HepG2 (cell line): ENCODE measurements around the gene PARVA. TPM values are rescaled to one million over a fixed set of nuclear protein-coding genes. Genes with fewer than 3 reads are reported as not detected.

ENCODE experiments used
- ATF7-NPFF ChIP-seq: sonication (generic); formaldehyde crosslinking; IDR thresholded peaks from 2 replicates; pipeline ENCODE4 v1.8.1; 2023; ENCODE audit warnings: mild to moderate bottlenecking, low read depth, missing genetic modification reagents, moderate library complexity
- CHD4 ChIP-seq: fragments of 200-600 bp; sonication (generic); IDR thresholded peaks from 2 replicates; pipeline ENCODE4 v1.7.0; 2017; ENCODE audit warnings: mild to moderate bottlenecking, low read length, borderline replicate concordance
- FOXK1 ChIP-seq: sonication (generic); formaldehyde crosslinking; IDR thresholded peaks from 2 replicates; pipeline ENCODE4 v1.4.0; 2020; ENCODE audit warnings: low read depth, missing genetic modification reagents, borderline replicate concordance
- IRF2 ChIP-seq: IDR thresholded peaks from 2 replicates; pipeline ENCODE4 v1.6.1; 2018; ENCODE audit warnings: missing genetic modification reagents, missing compliant biosample characterization
- PRMT3 ChIP-seq: sonication (generic); formaldehyde crosslinking; IDR thresholded peaks from 2 replicates; pipeline ENCODE4 v1.8.1; 2022; ENCODE audit warnings: low read depth, mild to moderate bottlenecking, moderate library complexity, missing genetic modification reagents, borderline replicate concordance
- RBM22 ChIP-seq: fragments of 200-400 bp; formaldehyde crosslinking; optimal IDR thresholded peaks from 2 replicates; pipeline ENCODE3; 2017; ENCODE audit warnings: mild to moderate bottlenecking, low read length, moderate library complexity
- RNF2 ChIP-seq: fragments of 450-650 bp; conservative IDR thresholded peaks from 2 replicates; pipeline ENCODE4 v1.6.1; 2016; ENCODE audit warnings: low read depth
- SALL1 ChIP-seq: sonication (generic); formaldehyde crosslinking; IDR thresholded peaks from 2 replicates; pipeline ENCODE4 v1.8.0; 2022; ENCODE audit warnings: mild to moderate bottlenecking, missing genetic modification reagents
- SKI ChIP-seq: fragments of 450-650 bp; IDR thresholded peaks from one replicate; pipeline ENCODE4 v1.6.1; 2018; ENCODE audit warnings: mild to moderate bottlenecking; ENCODE audit not compliant: partially characterized antibody
- SNAPC2 ChIP-seq: sonication (generic); formaldehyde crosslinking; IDR thresholded peaks from 2 replicates; pipeline ENCODE4 v1.8.1; 2022; ENCODE audit warnings: mild to moderate bottlenecking, missing genetic modification reagents
- STAG1 ChIP-seq: sonication (generic); formaldehyde crosslinking; IDR thresholded peaks from 2 replicates; pipeline ENCODE4 v1.4.0; 2020; ENCODE audit warnings: missing genetic modification reagents
- TEAD3 ChIP-seq: optimal IDR thresholded peaks from 2 replicates; pipeline ENCODE3; 2016; ENCODE audit warnings: borderline replicate concordance
- ZBTB20 ChIP-seq: sonication (generic); formaldehyde crosslinking; IDR thresholded peaks from 2 replicates; pipeline ENCODE4 v1.8.1; 2023; ENCODE audit warnings: missing genetic modification reagents, low read depth, mild to moderate bottlenecking, borderline replicate concordance
- ZNF460 ChIP-seq: sonication (generic); formaldehyde crosslinking; IDR thresholded peaks from 2 replicates; pipeline ENCODE4 v1.5.1; 2020; ENCODE audit warnings: missing genetic modification reagents, mild to moderate bottlenecking, borderline replicate concordance
- ZNF652 ChIP-seq: IDR thresholded peaks from 2 replicates; pipeline ENCODE4 v1.6.1; 2016; ENCODE audit warnings: low read depth, borderline replicate concordance
- polyA plus RNA-seq, 8 experiments: library from polyadenylated mRNA; depleted of rRNA in 3 of 8; stranded (reverse) in 7 of 8; unstranded in 1 of 8; fragments of >200 nt; fragmentation: Illumina TruSeq in 4 of 8; extraction: Trizol in 4 of 8; gene quantifications; 2 replicates each; pipeline versions ENCODE4 v1.2.1 to v1.2.3, GENCODE V29; 2011 to 2016; ENCODE audit warnings: low read depth in 4 of 8, missing spikeins in 1 of 8, mixed read lengths in 1 of 8; ENCODE audit not compliant: insufficient read depth in 1 of 8
- total RNA-seq, 5 experiments: library from RNA; depleted of rRNA; stranded (reverse); fragments of >200 nt; fragmentation: Illumina TruSeq; extraction: Trizol; gene quantifications; 2 replicates each; pipeline ENCODE4 v1.2.3, GENCODE V29; 2016; ENCODE audit warnings: low read depth in 1 of 5
- TF ChIP-seq, protein P1 (sequence below), 2 experiments: sonication (generic) in 1 of 2; formaldehyde crosslinking in 1 of 2; IDR thresholded peaks; 2 replicates each; pipeline versions ENCODE4 v1.4.0 to v1.6.1; 2016 to 2020; ENCODE audit warnings: borderline replicate concordance in 1 of 2, low read depth in 1 of 2, mild to moderate bottlenecking in 1 of 2, missing genetic modification reagents in 1 of 2
- TF ChIP-seq, protein P2 (sequence below): sonication (generic); formaldehyde crosslinking; IDR thresholded peaks from 2 replicates; pipeline ENCODE4 v1.5.1; 2020; ENCODE audit warnings: mild to moderate bottlenecking, missing genetic modification reagents, borderline replicate concordance
- TF ChIP-seq, protein P3 (sequence below): sonication (generic); formaldehyde crosslinking; IDR thresholded peaks from 2 replicates; pipeline ENCODE4 v1.9.0; 2021; ENCODE audit warnings: missing genetic modification reagents, mild to moderate bottlenecking, borderline replicate concordance

Gene PARVA
- total and polyA plus RNA-seq, 2 of the 13 experiments (the other 11 are each of a cell fraction or from before 2014, with no cell fraction given), result 5.9 to 9.1 TPM

DNA sequence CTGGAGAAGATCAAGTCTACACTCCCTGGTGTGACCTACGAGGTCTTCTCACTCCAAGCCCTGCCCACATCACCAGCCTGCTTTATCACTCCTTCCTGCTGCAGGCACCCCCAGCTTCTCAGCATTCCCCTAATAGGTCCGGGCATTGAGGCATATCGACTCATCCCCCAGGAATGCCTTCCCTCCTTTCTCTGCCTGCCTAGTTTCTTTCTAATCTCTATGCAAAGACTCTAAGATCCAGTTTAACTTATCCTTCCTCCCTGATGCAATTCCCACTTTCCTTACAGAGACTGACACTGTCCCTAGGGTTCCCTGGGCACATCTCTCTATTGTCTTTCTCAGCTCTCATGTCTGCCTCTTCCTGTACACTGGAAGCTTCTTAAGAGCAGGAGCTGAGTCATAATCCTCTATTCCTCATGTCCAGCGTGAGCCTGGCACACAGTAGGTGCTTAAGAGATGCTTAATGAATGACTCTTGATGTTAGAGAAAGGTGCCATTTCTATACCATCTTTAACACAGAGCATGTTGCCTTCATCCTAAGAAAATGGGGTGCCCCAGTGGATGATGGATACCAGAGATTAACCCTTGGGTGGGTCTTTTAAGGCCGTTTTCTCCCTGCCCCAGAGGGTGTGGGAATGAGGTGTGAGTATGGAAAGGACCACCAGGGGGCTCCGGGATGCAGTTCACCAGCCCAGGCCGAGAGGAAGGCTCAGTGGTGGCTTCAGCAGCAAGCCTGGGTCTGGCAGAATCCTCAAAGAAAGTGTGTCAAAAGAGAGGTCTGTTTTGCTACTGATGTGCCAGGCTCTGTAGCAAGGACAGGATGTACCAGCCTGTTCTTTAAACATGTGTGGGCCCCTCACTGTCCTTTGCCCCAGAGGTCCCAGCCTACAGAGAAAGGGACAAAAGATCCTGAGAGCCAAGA lies 34.7 kb downstream of the PARVA start (continued):
- peak; percentile 54 for TF ChIP-seq TEAD3 (CRISPR knock-in tag)
- no peak for TF ChIP-seq SALL1 (CRISPR knock-in tag)
- TF ChIP-seq RNF2, result no peak
- TF ChIP-seq, protein P1, sequence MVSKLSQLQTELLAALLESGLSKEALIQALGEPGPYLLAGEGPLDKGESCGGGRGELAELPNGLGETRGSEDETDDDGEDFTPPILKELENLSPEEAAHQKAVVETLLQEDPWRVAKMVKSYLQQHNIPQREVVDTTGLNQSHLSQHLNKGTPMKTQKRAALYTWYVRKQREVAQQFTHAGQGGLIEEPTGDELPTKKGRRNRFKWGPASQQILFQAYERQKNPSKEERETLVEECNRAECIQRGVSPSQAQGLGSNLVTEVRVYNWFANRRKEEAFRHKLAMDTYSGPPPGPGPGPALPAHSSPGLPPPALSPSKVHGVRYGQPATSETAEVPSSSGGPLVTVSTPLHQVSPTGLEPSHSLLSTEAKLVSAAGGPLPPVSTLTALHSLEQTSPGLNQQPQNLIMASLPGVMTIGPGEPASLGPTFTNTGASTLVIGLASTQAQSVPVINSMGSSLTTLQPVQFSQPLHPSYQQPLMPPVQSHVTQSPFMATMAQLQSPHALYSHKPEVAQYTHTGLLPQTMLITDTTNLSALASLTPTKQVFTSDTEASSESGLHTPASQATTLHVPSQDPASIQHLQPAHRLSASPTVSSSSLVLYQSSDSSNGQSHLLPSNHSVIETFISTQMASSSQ (IDR thresholded peaks at IDR 0.05; ENCODE audit: low read depth), result no peak
- TF ChIP-seq, protein P1 (CRISPR knock-in tag; IDR thresholded peaks at IDR 0.05; ENCODE audit: borderline replicate concordance), result no peak
- no peak for TF ChIP-seq FOXK1 (CRISPR knock-in tag)
- TF ChIP-seq SNAPC2, result no peak
- TF ChIP-seq ZNF460 (CRISPR knock-in tag), result no peak
- TF ChIP-seq, protein P2, sequence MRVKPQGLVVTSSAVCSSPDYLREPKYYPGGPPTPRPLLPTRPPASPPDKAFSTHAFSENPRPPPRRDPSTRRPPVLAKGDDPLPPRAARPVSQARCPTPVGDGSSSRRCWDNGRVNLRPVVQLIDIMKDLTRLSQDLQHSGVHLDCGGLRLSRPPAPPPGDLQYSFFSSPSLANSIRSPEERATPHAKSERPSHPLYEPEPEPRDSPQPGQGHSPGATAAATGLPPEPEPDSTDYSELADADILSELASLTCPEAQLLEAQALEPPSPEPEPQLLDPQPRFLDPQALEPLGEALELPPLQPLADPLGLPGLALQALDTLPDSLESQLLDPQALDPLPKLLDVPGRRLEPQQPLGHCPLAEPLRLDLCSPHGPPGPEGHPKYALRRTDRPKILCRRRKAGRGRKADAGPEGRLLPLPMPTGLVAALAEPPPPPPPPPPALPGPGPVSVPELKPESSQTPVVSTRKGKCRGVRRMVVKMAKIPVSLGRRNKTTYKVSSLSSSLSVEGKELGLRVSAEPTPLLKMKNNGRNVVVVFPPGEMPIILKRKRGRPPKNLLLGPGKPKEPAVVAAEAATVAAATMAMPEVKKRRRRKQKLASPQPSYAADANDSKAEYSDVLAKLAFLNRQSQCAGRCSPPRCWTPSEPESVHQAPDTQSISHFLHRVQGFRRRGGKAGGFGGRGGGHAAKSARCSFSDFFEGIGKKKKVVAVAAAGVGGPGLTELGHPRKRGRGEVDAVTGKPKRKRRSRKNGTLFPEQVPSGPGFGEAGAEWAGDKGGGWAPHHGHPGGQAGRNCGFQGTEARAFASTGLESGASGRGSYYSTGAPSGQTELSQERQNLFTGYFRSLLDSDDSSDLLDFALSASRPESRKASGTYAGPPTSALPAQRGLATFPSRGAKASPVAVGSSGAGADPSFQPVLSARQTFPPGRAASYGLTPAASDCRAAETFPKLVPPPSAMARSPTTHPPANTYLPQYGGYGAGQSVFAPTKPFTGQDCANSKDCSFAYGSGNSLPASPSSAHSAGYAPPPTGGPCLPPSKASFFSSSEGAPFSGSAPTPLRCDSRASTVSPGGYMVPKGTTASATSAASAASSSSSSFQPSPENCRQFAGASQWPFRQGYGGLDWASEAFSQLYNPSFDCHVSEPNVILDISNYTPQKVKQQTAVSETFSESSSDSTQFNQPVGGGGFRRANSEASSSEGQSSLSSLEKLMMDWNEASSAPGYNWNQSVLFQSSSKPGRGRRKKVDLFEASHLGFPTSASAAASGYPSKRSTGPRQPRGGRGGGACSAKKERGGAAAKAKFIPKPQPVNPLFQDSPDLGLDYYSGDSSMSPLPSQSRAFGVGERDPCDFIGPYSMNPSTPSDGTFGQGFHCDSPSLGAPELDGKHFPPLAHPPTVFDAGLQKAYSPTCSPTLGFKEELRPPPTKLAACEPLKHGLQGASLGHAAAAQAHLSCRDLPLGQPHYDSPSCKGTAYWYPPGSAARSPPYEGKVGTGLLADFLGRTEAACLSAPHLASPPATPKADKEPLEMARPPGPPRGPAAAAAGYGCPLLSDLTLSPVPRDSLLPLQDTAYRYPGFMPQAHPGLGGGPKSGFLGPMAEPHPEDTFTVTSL (CRISPR knock-in tag), result no peak
- TF ChIP-seq RBM22, result no peak
- no peak for TF ChIP-seq CHD4
- TF ChIP-seq SKI, result no peak
- no peak for TF ChIP-seq PRMT3 (CRISPR knock-in tag)
- TF ChIP-seq, protein P3, sequence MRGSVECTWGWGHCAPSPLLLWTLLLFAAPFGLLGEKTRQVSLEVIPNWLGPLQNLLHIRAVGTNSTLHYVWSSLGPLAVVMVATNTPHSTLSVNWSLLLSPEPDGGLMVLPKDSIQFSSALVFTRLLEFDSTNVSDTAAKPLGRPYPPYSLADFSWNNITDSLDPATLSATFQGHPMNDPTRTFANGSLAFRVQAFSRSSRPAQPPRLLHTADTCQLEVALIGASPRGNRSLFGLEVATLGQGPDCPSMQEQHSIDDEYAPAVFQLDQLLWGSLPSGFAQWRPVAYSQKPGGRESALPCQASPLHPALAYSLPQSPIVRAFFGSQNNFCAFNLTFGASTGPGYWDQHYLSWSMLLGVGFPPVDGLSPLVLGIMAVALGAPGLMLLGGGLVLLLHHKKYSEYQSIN (CRISPR knock-in tag), result no peak
- TF ChIP-seq ZBTB20 (CRISPR knock-in tag), result no peak
- no peak for TF ChIP-seq IRF2 (CRISPR knock-in tag)
- peak; percentile 83 for TF ChIP-seq ZNF652
- no peak for TF ChIP-seq ATF7-NPFF (CRISPR knock-in tag)
- TF ChIP-seq STAG1, result peak; percentile 86
